GM10266 (cell line): ENCODE data around the gene TEX264.
A peak's percentile ranks its signal among the peaks of the same experiment; 100 is the strongest.

Experiments
- DNase-seq: peaks from one replicate; pipeline ENCODE4 v3.0.0; 2012; ENCODE audit errors: extremely low spot score
- TF ChIP-seq, protein P1 (sequence below): IDR thresholded peaks from 2 replicates; pipeline ENCODE4 v1.5.1; 2012; ENCODE audit warnings: mild to moderate bottlenecking, low read depth; ENCODE audit not compliant: control insufficient read depth, insufficient read depth; ENCODE audit errors: missing control alignments

TEX264 gene

DNA sequence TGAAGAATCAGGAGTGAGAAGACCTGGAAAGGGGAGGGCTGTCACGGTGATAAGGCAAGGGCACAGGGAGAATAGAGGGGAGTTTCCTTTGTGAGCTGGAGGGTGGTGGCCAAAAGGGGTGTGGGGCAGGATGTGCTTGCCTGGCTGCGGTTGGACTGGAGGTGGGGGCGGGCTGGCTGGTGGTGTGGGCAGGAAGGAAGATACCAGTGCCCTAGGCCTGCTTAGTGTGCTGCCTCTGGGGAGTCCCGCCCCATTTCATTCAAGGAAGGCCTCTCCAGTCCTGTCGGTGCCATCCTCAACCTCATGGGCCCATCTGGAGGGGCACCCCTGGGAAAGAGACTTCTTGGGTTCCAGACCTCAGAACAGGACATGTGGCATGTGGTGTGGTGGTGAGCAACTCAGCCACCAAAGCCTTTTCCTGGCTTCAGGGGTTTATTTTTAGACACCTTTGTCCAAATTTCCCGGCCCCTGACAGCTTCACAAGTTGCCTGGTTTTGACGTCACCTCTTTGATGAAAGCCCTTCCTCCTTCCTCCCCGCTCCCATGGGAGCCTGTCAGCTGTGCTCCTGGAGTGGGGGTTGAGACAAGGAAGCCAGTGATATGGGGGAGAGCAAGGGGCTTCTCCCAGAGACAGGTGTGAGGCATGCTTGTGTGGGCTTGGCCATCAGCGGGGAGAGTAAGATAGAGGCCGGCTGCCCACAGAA lies 15.6 kb downstream of the TEX264 start:
- TF ChIP-seq, protein P1, sequence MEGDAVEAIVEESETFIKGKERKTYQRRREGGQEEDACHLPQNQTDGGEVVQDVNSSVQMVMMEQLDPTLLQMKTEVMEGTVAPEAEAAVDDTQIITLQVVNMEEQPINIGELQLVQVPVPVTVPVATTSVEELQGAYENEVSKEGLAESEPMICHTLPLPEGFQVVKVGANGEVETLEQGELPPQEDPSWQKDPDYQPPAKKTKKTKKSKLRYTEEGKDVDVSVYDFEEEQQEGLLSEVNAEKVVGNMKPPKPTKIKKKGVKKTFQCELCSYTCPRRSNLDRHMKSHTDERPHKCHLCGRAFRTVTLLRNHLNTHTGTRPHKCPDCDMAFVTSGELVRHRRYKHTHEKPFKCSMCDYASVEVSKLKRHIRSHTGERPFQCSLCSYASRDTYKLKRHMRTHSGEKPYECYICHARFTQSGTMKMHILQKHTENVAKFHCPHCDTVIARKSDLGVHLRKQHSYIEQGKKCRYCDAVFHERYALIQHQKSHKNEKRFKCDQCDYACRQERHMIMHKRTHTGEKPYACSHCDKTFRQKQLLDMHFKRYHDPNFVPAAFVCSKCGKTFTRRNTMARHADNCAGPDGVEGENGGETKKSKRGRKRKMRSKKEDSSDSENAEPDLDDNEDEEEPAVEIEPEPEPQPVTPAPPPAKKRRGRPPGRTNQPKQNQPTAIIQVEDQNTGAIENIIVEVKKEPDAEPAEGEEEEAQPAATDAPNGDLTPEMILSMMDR, result no peak
- DNase-seq, result peak; percentile 51

DNA sequence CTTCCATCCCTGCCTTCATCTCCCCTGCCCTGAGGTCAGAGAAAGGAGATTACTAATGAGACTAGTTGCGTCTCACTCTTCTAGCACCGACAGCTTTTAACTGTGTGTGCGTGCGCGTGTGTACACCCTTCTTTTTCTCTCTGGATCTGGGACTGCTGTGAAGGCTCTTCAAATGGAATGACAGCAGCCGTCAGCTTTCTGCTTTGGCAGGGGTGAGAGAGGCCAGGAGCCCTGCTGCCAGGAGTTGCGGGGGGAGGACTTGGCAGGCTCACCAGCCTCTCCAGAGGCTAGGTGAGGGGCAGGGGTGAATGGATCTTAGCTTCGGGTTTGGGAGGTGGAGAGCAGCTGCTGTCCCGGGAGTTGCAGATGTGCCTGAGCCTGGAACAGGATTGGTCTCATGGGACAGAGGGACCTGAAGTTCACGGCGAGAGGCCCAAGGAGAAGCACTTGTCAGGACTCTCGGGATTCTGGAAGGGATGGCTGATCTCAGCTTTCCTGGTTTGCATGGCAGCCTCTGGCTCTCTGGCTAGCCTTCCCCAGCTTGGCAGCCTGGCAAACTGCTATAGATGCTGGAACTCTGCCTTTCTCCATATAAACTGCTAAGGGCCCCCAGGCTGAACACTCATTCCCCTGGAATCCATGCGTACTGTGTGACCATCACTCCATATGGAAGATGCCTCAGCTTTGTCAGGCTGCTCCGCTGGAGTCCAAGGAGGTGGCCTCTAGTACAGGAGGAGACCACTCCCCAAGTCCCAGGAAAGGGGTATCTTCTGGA lies 16.6 kb downstream of the TEX264 start:
- TF ChIP-seq, protein P1, result no peak
- no peak for DNase-seq

DNA sequence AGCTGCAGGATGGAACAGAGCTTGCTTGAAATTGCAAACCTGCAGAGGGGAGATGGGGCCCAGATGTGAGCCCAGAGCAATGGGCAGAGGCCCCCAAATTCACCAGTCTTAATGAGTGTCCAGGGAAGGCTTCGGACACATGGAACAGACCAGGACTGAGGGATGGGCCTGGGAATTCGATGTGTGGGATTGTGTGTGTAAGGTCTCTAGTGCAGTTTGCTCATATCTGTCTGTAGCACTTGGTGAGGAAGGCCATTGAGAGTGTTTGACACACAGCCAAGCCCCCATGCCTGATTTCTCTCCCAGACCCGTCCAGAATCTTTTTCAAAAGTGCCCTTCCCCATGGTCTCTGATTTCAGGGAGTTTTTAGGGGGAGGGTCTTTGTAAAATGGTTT lies 17.2 kb downstream of the TEX264 start:
- TF ChIP-seq, protein P1, result no peak

DNA sequence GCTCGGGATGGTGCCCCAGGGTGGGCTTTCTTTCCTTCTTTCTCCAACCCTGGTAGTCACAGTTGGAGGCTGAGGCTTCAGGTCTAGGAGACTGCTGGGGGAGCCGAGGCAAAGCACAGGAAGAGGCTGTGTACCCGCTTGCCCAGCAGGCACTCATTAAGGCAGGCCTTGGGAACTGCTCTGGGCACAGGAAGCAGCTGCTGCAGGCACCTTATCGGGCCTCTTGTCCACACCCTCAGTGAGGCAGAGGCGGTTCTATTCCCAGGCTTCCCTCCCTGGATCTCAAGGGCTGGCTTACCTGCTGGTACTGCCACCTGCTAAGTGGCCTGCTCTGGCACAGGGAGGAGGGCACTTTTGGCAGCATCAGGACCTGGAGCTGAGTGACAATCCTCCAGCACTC lies 20.0 kb downstream of the TEX264 start:
- no peak for DNase-seq
- TF ChIP-seq, protein P1, result no peak

More for the DNA sequence above, 17.2 kb downstream of the TEX264 start:
- DNase-seq, result no peak

DNA sequence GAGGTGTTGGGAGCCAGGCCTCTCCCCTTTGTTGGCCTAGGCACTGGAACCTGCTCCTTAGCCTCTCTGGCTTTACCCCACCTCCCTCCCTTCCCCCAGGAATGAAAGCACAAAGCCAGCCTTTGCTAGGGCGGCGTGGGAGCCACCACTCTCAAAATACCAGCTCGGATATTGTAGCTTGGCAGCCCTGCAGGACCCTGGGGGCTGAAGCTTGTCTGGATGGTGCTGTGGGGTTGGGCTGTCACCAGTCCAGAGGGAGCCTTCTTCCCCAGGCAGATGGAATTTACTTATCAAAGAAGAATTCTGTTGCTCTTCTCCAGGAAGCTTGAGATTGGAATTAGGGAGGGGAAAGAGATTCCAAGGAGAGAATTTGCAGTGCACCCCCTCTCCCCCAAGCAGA lies 20.9 kb downstream of the TEX264 start:
- TF ChIP-seq, protein P1, result no peak

DNA sequence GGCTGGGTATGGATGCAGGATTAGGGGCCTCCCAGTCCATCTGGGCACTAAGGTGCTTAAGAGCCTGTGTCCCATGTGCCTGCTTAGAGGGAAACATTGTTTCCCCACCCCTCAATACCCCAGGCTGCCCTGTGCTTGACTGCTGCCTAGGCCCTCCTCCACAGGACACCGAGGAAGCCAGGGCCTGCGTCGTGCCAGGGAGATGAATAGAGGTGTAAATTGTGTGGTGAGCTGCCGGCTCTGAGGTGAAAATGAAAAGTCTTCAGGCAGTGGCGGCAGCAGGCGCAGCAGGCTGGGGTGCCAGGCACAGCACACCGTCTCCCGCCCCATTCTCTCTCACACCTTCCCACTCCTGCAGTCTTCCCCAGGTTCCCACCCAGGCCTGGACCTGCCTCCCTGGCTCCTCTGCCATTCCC lies 21.9 kb downstream of the TEX264 start:
- TF ChIP-seq, protein P1, result no peak
- no peak for DNase-seq

More for the DNA sequence above, 20.9 kb downstream of the TEX264 start:
- no peak for DNase-seq

DNA sequence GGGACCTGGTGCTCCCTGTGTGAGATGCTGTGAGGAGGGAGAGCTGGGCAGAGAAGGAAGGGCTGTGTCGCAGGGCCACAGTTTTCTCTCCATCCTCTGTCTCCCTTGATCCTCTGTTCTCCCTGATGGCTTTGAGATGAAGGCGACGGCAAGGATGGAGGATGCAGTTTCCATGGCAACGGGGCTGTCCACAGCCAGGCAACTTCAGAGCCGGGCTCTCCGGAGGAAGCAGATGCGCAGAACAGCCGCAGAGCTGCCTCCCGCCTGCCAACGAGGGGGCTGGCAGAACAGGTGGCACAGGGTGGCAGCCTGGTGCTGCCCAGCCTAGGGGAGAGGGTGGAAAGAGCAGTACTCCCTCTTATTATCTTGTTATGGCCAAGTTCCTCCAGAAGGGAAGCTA lies 25.9 kb downstream of the TEX264 start:
- DNase-seq, result no peak
- TF ChIP-seq, protein P1, result no peak
